ENCODE results near the gene VIT.

Gene VIT

DNA sequence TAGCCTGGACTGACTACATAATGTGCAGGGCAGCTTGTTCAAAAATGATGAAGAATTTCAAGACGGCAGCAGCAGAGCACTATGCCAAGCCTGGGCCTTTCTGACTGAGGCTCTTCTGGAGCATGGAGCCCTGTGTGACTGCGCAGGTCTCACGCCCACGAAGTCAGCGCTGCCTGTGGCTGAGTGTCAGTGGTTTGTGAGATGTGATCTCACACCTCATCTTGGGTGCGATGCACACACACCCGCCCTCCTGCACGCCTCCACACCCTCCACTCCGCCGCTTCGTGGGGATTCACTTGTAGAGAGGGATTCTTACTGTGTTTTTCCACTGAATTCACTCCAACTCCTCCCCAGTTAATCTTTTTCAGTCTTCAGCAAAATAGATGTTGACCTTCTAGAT lies 103.9 kb downstream of the VIT start:
- TF ChIP-seq, protein P1, sequence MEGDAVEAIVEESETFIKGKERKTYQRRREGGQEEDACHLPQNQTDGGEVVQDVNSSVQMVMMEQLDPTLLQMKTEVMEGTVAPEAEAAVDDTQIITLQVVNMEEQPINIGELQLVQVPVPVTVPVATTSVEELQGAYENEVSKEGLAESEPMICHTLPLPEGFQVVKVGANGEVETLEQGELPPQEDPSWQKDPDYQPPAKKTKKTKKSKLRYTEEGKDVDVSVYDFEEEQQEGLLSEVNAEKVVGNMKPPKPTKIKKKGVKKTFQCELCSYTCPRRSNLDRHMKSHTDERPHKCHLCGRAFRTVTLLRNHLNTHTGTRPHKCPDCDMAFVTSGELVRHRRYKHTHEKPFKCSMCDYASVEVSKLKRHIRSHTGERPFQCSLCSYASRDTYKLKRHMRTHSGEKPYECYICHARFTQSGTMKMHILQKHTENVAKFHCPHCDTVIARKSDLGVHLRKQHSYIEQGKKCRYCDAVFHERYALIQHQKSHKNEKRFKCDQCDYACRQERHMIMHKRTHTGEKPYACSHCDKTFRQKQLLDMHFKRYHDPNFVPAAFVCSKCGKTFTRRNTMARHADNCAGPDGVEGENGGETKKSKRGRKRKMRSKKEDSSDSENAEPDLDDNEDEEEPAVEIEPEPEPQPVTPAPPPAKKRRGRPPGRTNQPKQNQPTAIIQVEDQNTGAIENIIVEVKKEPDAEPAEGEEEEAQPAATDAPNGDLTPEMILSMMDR (conservative IDR thresholded peaks at IDR 0.05; ENCODE audit: low read length), result no peak
- TF ChIP-seq EZH2phosphoT487 (IDR thresholded peaks at IDR 0.05; ENCODE audit: borderline replicate concordance), result no peak
- no peaks in the 10 kb centered on the region for H4K20me1 ChIP-seq (ENCODE audit: insufficient read depth, low read length, poor library complexity, severe bottlenecking)
- H3K4me3 ChIP-seq (ENCODE audit: low read length, poor library complexity, severe bottlenecking), result no peak overlapping the region
- H3K4me2 ChIP-seq (ENCODE audit: low read depth, low read length, poor library complexity, severe bottlenecking), result no peak overlapping the region
- no peaks in the 10 kb centered on the region for H3K27me3 ChIP-seq (ENCODE audit: insufficient read depth, low read length, poor library complexity, severe bottlenecking)
- H2AFZ ChIP-seq (ENCODE audit: low read length), result no peak overlapping the region
- H3K9me2 ChIP-seq (replicated peaks; ENCODE audit: low read depth, low read length), result no peaks in the 10 kb centered on the region
- H3F3A ChIP-seq (ENCODE audit: low read depth), result no peaks in the 10 kb centered on the region
- H3K4me1 ChIP-seq (ENCODE audit: insufficient read depth, low read length, poor library complexity, severe bottlenecking), result peaks cover 4% of the 10 kb centered on the region
- no peaks in the 10 kb centered on the region for H3K36me3 ChIP-seq (ENCODE audit: insufficient read depth, low read length)
- no peak overlapping the region for H3K9ac ChIP-seq (ENCODE audit: low read depth, low read length, poor library complexity, severe bottlenecking)
- H3K79me2 ChIP-seq (ENCODE audit: insufficient read depth, low read length), result no peaks in the 10 kb centered on the region
- no peaks in the 10 kb centered on the region for H3K9me3 ChIP-seq (ENCODE audit: insufficient read depth, low read depth, low read length)

DNA sequence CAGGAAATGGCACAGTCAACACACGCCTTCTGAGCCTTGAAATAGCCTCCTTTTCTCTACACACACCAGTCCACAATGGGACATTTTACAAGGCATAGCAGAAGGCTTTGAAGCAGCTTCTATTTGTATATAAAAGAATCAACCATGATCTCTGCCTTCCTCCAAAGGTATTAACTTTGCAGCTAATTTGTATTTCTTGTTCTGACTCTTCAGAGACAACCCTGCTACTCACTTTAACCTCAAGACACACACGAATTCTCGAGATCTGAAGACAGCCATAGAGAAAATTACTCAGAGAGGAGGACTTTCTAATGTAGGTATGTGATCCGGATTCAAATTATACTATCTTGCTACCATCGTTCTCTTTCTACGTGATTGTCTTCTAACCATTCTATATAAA lies 104.6 kb downstream of the VIT start:
- Histone ChIP-seq H3K9ac (ENCODE audit: low read depth, low read length, poor library complexity, severe bottlenecking) (no peak overlapping the region), H3K4me2 (ENCODE audit: low read depth, low read length, poor library complexity, severe bottlenecking) (no peak overlapping the region), H3K79me2 (ENCODE audit: insufficient read depth, low read length) (no peaks in the 10 kb centered on the region), H2AFZ (ENCODE audit: low read length) (no peak overlapping the region), H3F3A (ENCODE audit: low read depth) (no peaks in the 10 kb centered on the region), H3K9me3 (ENCODE audit: insufficient read depth, low read depth, low read length) (no peaks in the 10 kb centered on the region), H3K4me3 (ENCODE audit: low read length, poor library complexity, severe bottlenecking) (no peak overlapping the region), H4K20me1 (ENCODE audit: insufficient read depth, low read length, poor library complexity, severe bottlenecking) (no peaks in the 10 kb centered on the region), H3K9me2 (replicated peaks; ENCODE audit: low read depth, low read length) (no peaks in the 10 kb centered on the region), H3K36me3 (ENCODE audit: insufficient read depth, low read length) (no peaks in the 10 kb centered on the region), H3K27me3 (ENCODE audit: insufficient read depth, low read length, poor library complexity, severe bottlenecking) (no peaks in the 10 kb centered on the region), H3K4me1 (ENCODE audit: insufficient read depth, low read length, poor library complexity, severe bottlenecking) (peaks cover 4% of the 10 kb centered on the region)
- no peak for TF ChIP-seq EZH2phosphoT487 (IDR thresholded peaks at IDR 0.05; ENCODE audit: borderline replicate concordance)
- TF ChIP-seq, protein P1 (conservative IDR thresholded peaks at IDR 0.05; ENCODE audit: low read length), result no peak

DNA sequence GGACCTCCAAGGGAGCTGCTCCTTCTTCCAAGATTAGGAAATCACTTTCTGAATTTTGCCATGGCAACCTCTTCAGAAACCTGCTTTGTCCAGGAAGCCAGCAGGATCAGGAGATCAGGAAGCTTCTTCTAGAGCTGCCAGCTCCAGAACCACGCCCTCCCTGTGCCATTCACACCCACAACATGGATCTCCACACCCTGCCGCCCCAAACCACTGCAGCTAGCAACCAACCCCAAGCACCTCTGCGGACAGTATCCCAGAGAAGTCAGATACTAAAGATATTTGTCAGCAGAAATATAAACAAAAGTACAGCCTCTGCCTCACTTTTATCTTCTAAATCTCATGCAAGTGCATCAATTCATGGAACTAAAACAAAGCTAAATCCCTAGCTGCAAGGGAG lies 106.4 kb downstream of the VIT start:
- no peaks in the 10 kb centered on the region for H4K20me1 ChIP-seq (ENCODE audit: insufficient read depth, low read length, poor library complexity, severe bottlenecking)
- H3K9ac ChIP-seq (ENCODE audit: low read depth, low read length, poor library complexity, severe bottlenecking), result no peak overlapping the region
- no peaks in the 10 kb centered on the region for H3F3A ChIP-seq (ENCODE audit: low read depth)
- no peaks in the 10 kb centered on the region for H3K4me1 ChIP-seq (ENCODE audit: insufficient read depth, low read length, poor library complexity, severe bottlenecking)
- H3K4me2 ChIP-seq (ENCODE audit: low read depth, low read length, poor library complexity, severe bottlenecking), result no peak overlapping the region
- H3K9me3 ChIP-seq (ENCODE audit: insufficient read depth, low read depth, low read length), result no peaks in the 10 kb centered on the region
- H2AFZ ChIP-seq (ENCODE audit: low read length), result no peak overlapping the region
- H3K9me2 ChIP-seq (replicated peaks; ENCODE audit: low read depth, low read length), result no peaks in the 10 kb centered on the region
- no peaks in the 10 kb centered on the region for H3K79me2 ChIP-seq (ENCODE audit: insufficient read depth, low read length)
- H3K36me3 ChIP-seq (ENCODE audit: insufficient read depth, low read length), result no peaks in the 10 kb centered on the region
- no peak overlapping the region for H3K4me3 ChIP-seq (ENCODE audit: low read length, poor library complexity, severe bottlenecking)
- TF ChIP-seq EZH2phosphoT487 (IDR thresholded peaks at IDR 0.05; ENCODE audit: borderline replicate concordance), result no peak
- TF ChIP-seq, protein P1 (conservative IDR thresholded peaks at IDR 0.05; ENCODE audit: low read length), result no peak
- no peaks in the 10 kb centered on the region for H3K27me3 ChIP-seq (ENCODE audit: insufficient read depth, low read length, poor library complexity, severe bottlenecking)

All from Loucy (cell line).